ENCODE data around the gene RAD51B. TPM values are rescaled to one million over a fixed set of nuclear protein-coding genes. Genes with fewer than 3 reads are reported as not detected.

The RAD51B gene
- total and polyA plus RNA-seq, 9 of the 15 experiments (the other 6 are each of a cell fraction or from before 2014, with no cell fraction given): 8.5 to 17.3 (median 11.3) TPM

DNA sequence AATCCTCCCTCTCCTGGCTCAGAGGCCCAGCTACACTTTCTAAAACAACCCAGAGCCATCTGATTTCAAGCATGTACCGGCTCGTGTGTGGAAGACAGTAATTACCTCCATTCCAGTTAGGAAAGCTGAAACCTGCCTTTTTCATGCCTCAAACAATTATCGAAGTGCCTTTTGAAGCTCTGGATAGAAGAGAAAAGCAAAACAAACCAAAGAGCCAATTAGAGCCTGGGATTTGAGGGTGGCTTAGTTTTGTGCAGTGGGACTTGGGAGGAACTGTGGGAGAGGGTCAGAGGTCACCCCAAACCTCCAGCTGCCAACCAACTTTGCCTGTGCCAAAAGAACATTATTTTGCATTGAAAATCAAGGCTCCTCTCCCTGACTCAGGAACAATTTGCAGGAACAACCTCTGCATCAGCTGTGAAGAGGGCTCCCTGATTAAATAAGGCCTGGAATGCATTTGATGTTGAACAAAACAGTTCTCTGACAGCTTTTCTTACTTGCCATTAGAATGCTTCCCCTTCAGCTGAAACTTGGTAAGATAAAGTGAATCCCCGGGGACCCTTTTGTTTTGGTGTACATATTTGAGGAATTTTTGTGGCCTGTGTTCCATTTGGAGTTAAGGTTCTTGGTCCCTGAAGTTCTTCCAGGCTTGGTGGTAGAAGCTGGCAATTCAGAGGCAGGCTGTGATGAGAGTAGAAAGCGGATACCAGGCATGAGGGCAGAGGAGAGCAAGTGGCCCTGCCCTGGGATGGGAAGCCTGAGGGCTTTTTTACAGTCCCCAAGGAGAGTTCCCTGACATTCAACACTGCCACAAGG is 703.1 kb downstream of the RAD51B start:
- ATAC-seq (no peak), DNase-seq (ENCODE audit: extremely low read depth in 1 of 4, low spot score in 3 of 4) (no peak), FAIRE-seq (no peak)
- Histone ChIP-seq H3K27me3 (ENCODE audit: control insufficient read depth in 2 of 2, insufficient read depth in 2 of 2, low read length in 2 of 2) (no peaks in the 10 kb centered on the region), H3K9me1 (ENCODE audit: control insufficient read depth, insufficient read depth, low read length) (no peaks in the 10 kb centered on the region), H2AFZ (ENCODE audit: low read depth, low read length) (no peak overlapping the region), H3K4me2 (ENCODE audit: insufficient read depth, low read length) (no peak overlapping the region), H3K79me2 (ENCODE audit: control insufficient read depth, insufficient read depth, low read length) (no peaks in the 10 kb centered on the region), H3K4me3 (no peak overlapping the region), H3K9me3 (replicated peaks; ENCODE audit: control insufficient read depth, insufficient read depth, low read depth, low read length) (no peaks in the 10 kb centered on the region), H4K20me1 (replicated peaks; ENCODE audit: control insufficient read depth, insufficient read depth, low read length) (no peaks in the 10 kb centered on the region), H3K27ac (ENCODE audit: extremely low read depth, low read depth, low read length) (no peak overlapping the region), H3K4me1 (replicated peaks in 1 of 2; ENCODE audit: control insufficient read depth in 2 of 2, insufficient read depth in 2 of 2, low read length in 2 of 2) (no peaks in the 10 kb centered on the region), H3K36me3 (ENCODE audit: control insufficient read depth, insufficient read depth, low read length) (no peaks in the 10 kb centered on the region), H3K9ac (ENCODE audit: insufficient read depth in 1 of 2, low read depth in 2 of 2, low read length in 2 of 2) (no peak overlapping the region)
- BruUV-seq (replicated peaks): no TSS peak
- ChIA-PET POLR2A (interaction anchor here (0.6 to 0.7 kb wide), 2 partner anchors 110 to 252 kb away, joined by 3 read pairs; no protein-coding TSS in a partner anchor), CTCF (ENCODE audit: low intra/inter-chr PET ratio) (no interaction called here)
- intact Hi-C loops (cut with micrococcal nuclease) (loop anchor here (5.0 kb wide), 1 partner anchor 295 kb away; no protein-coding TSS in a partner anchor), in situ Hi-C loops (cut with MboI) (no loop called here)
- WGBS (ENCODE audit: insufficient coverage, low coverage, missing lambda C conversion rate): 25% methylated on average over 5 of the region's 5 CpGs
- no peak for TF ChIP-seq ZNF780A (CRISPR knock-in tag; IDR thresholded peaks at IDR 0.05)
- TF ChIP-seq NR2C2 (CRISPR knock-in tag; IDR thresholded peaks at IDR 0.05): no peak
- TF ChIP-seq NR2C2 (tag; IDR thresholded peaks at IDR 0.05): 0 out of 2 replicates have a peak, but pooled peaks have one; percentile 20

GRCh38 chr14:68523326-68523610 is 703.7 kb downstream of the RAD51B start:
- in situ Hi-C loops (cut with MboI): no loop called here
- Histone ChIP-seq H2AFZ (ENCODE audit: low read depth, low read length) (no peak overlapping the region), H3K4me1 (replicated peaks in 1 of 2; ENCODE audit: control insufficient read depth in 2 of 2, insufficient read depth in 2 of 2, low read length in 2 of 2) (no peaks in the 10 kb centered on the region), H4K20me1 (replicated peaks; ENCODE audit: control insufficient read depth, insufficient read depth, low read length) (no peaks in the 10 kb centered on the region), H3K4me3 (no peak overlapping the region), H3K9ac (ENCODE audit: insufficient read depth in 1 of 2, low read depth in 2 of 2, low read length in 2 of 2) (no peak overlapping the region), H3K9me3 (replicated peaks; ENCODE audit: control insufficient read depth, insufficient read depth, low read depth, low read length) (no peaks in the 10 kb centered on the region), H3K36me3 (ENCODE audit: control insufficient read depth, insufficient read depth, low read length) (no peaks in the 10 kb centered on the region), H3K27me3 (ENCODE audit: control insufficient read depth in 2 of 2, insufficient read depth in 2 of 2, low read length in 2 of 2) (no peaks in the 10 kb centered on the region), H3K79me2 (ENCODE audit: control insufficient read depth, insufficient read depth, low read length) (no peaks in the 10 kb centered on the region), H3K27ac (ENCODE audit: extremely low read depth, low read depth, low read length) (no peak overlapping the region), H3K9me1 (ENCODE audit: control insufficient read depth, insufficient read depth, low read length) (no peaks in the 10 kb centered on the region), H3K4me2 (ENCODE audit: insufficient read depth, low read length) (no peak overlapping the region)
- ChIA-PET POLR2A (interaction anchor here (0.6 kb wide), 1 partner anchor 252 kb away, joined by 3 read pairs; no protein-coding TSS in a partner anchor), CTCF (ENCODE audit: low intra/inter-chr PET ratio) (no interaction called here)
- DNase-seq (ENCODE audit: extremely low read depth in 1 of 4, low spot score in 3 of 4) (no peak), FAIRE-seq (no peak), ATAC-seq (no peak)
- 47% methylated on average over 4 of the region's 4 CpGs for WGBS (ENCODE audit: insufficient coverage, low coverage, missing lambda C conversion rate)
- no TSS peak for BruUV-seq (replicated peaks)
- intact Hi-C loops (cut with micrococcal nuclease): loop anchor here (5.0 kb wide), 1 partner anchor 294 kb away; no protein-coding TSS in a partner anchor
- TF ChIP-seq UBTF (IDR thresholded peaks at IDR 0.05; ENCODE audit: borderline replicate concordance in 1 of 2, low read depth in 2 of 2, low read length in 2 of 2): no peak
- no peak for TF ChIP-seq ERF (CRISPR knock-in tag; IDR thresholded peaks at IDR 0.05)
- TF ChIP-seq DMBX1 (CRISPR knock-in tag; IDR thresholded peaks at IDR 0.05; ENCODE audit: borderline replicate concordance): no peak
- TF ChIP-seq, protein P1, sequence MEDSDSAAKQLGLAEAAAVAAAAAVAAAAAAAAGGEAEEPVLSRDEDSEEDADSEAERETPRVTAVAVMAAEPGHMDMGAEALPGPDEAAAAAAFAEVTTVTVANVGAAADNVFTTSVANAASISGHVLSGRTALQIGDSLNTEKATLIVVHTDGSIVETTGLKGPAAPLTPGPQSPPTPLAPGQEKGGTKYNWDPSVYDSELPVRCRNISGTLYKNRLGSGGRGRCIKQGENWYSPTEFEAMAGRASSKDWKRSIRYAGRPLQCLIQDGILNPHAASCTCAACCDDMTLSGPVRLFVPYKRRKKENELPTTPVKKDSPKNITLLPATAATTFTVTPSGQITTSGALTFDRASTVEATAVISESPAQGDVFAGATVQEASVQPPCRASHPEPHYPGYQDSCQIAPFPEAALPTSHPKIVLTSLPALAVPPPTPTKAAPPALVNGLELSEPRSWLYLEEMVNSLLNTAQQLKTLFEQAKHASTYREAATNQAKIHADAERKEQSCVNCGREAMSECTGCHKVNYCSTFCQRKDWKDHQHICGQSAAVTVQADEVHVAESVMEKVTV (CRISPR knock-in tag; IDR thresholded peaks at IDR 0.05): no peak
- no peak for TF ChIP-seq SUPT5H (IDR thresholded peaks at IDR 0.05)
- no peak for TF ChIP-seq BRCA1 (IDR thresholded peaks at IDR 0.05)
- TF ChIP-seq BRCA1 (CRISPR knock-in tag; IDR thresholded peaks at IDR 0.05): no peak

Data from K562 (cell line).